ENCODE results near the gene HTT. TPM values are rescaled to one million over a fixed set of nuclear protein-coding genes. Genes with fewer than 3 reads are reported as not detected.

Gene HTT
- total and polyA plus RNA-seq, 9 of the 15 experiments (the other 6 are each of a cell fraction or from before 2014, with no cell fraction given): 0.66 to 31.6 (median 14.7) TPM

GRCh38 chr4:3065551-3065950 lies 8.9 kb upstream of the HTT start:
- H3K4me1 ChIP-seq (replicated peaks in 1 of 2; ENCODE audit: control insufficient read depth in 2 of 2, insufficient read depth in 2 of 2, low read length in 2 of 2): no peaks in the 10 kb centered on the region; a peak in 3 of 5 replicates
- WGBS (ENCODE audit: insufficient coverage, low coverage, missing lambda C conversion rate): 11% methylated on average over 3 of the region's 3 CpGs
- ChIA-PET POLR2A (interaction anchor here (0.6 kb wide), 1 partner anchor 924 kb away, joined by 3 read pairs; no protein-coding TSS in a partner anchor), CTCF (ENCODE audit: low intra/inter-chr PET ratio) (no interaction called here)
- no peaks in the 10 kb centered on the region for H3K9me3 ChIP-seq (replicated peaks; ENCODE audit: control insufficient read depth, insufficient read depth, low read depth, low read length)
- DNase-seq (ENCODE audit: extremely low read depth in 1 of 4, low spot score in 3 of 4) (no peak), FAIRE-seq (no peak), ATAC-seq (no peak)
- H2AFZ ChIP-seq (ENCODE audit: low read depth, low read length): no peak overlapping the region
- H3K4me2 ChIP-seq (ENCODE audit: insufficient read depth, low read length): no peak overlapping the region
- intact Hi-C loops (cut with micrococcal nuclease): no loop called here
- H3K36me3 ChIP-seq (ENCODE audit: control insufficient read depth, insufficient read depth, low read length): no peaks in the 10 kb centered on the region
- no TSS peak for BruUV-seq (replicated peaks)
- H4K20me1 ChIP-seq (replicated peaks; ENCODE audit: control insufficient read depth, insufficient read depth, low read length): 0 out of 2 replicates have a peak, but pooled peaks cover 2% of the 10 kb centered on the region
- H3K4me3 ChIP-seq: no peak overlapping the region
- no peak overlapping the region for H3K27ac ChIP-seq (ENCODE audit: extremely low read depth, low read depth, low read length)
- H3K27me3 ChIP-seq (ENCODE audit: control insufficient read depth in 2 of 2, insufficient read depth in 2 of 2, low read length in 2 of 2): peaks cover 32 to 61% of the 10 kb centered on the region in 2 experiments
- in situ Hi-C loops (cut with MboI): no loop called here
- H3K9me1 ChIP-seq (ENCODE audit: control insufficient read depth, insufficient read depth, low read length): no peaks in the 10 kb centered on the region
- no peaks in the 10 kb centered on the region for H3K79me2 ChIP-seq (ENCODE audit: control insufficient read depth, insufficient read depth, low read length)
- no peak for TF ChIP-seq CBX3 (IDR thresholded peaks at IDR 0.05; ENCODE audit: borderline replicate concordance in 1 of 2, low read length in 2 of 2)
- no peak for TF ChIP-seq MCM2 (IDR thresholded peaks at IDR 0.05; ENCODE audit: low read depth)
- TF ChIP-seq THRAP3 (IDR thresholded peaks at IDR 0.05; ENCODE audit: borderline replicate concordance): no peak
- no peak for TF ChIP-seq C11orf30 (IDR thresholded peaks at IDR 0.05; ENCODE audit: low read depth)
- no peak for TF ChIP-seq UBTF (IDR thresholded peaks at IDR 0.05; ENCODE audit: borderline replicate concordance in 1 of 2, low read depth in 2 of 2, low read length in 2 of 2)
- no peak for TF ChIP-seq CUX1 (CRISPR knock-in tag; IDR thresholded peaks at IDR 0.05)
- no peak for TF ChIP-seq CBFB (CRISPR knock-in tag; IDR thresholded peaks at IDR 0.05)
- TF ChIP-seq FOXK1 (CRISPR knock-in tag; IDR thresholded peaks at IDR 0.05; ENCODE audit: borderline replicate concordance): no peak
- TF ChIP-seq CCNT2 (IDR thresholded peaks at IDR 0.05; ENCODE audit: borderline replicate concordance, extremely low read depth, insufficient read length, low read depth, low read length): no peak
- TF ChIP-seq HMGN3 (IDR thresholded peaks at IDR 0.05; ENCODE audit: borderline replicate concordance, extremely low read depth, insufficient read length, low read depth, low read length): no peak
- no peak for TF ChIP-seq NR2C2 (CRISPR knock-in tag; IDR thresholded peaks at IDR 0.05)
- TF ChIP-seq NR2C2 (tag; IDR thresholded peaks at IDR 0.05): no peak
- no peak overlapping the region for H3K9ac ChIP-seq (ENCODE audit: insufficient read depth in 1 of 2, low read depth in 2 of 2, low read length in 2 of 2)
